Measurements from ENCODE around the gene COBL. TPM values are rescaled to one million over a fixed set of nuclear protein-coding genes. Genes with fewer than 3 reads are reported as not detected.

COBL gene
- total and polyA plus RNA-seq, 2 of the 8 experiments (the other 6 are each of a cell fraction or from before 2014, with no cell fraction given), result 13.8 to 40.4 TPM

DNA sequence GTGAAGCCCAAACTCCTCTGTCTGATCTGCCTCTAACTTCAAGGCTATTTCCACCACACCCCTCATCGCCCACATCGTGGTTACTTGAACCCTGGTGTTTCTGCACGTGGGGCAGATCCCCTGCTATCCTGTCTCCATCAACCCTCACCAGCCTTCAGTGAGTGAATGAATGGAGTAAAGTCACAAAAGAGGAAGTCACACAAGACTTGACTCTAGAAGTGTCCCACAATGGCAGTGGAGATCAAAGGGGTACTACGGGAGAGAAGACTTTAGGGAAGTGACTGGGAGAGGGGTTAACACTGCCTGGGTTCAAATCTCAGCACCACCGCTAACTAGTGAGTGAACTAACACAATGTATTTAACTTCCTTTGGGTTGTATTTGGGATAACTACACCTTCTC is 85.9 kb downstream of the COBL start:
- H4K91ac ChIP-seq (replicated peaks; ENCODE audit: insufficient read length, low read length), result no peak overlapping the region
- no peak overlapping the region for H2BK15ac ChIP-seq (ENCODE audit: low read length)
- H3K4ac ChIP-seq (replicated peaks; ENCODE audit: insufficient read length, low read depth, low read length), result no peak overlapping the region
- H4K20me1 ChIP-seq (replicated peaks in 1 of 2; ENCODE audit: control insufficient read depth in 1 of 2, insufficient read depth in 2 of 2, low read length in 2 of 2), result peaks cover 0 to 18% of the 10 kb centered on the region in 2 experiments
- H2BK20ac ChIP-seq (ENCODE audit: low read length), result no peak overlapping the region
- FAIRE-seq (no peak), DNase-seq (ENCODE audit: low read depth in 1 of 2, low spot score in 2 of 2) (no peak)
- no peak overlapping the region for H4K8ac ChIP-seq (ENCODE audit: extremely low read depth, insufficient read depth, low read length)
- ChIA-PET POLR2A (ENCODE audit: partially characterized antibody) (no interaction called here), CTCF (ENCODE audit: partially characterized antibody) (interaction anchor here (0.9 to 1.6 kb wide), 6 partner anchors 14 to 139 kb away, joined by 3 to 7 read pairs (median 3); no protein-coding TSS in a partner anchor)
- no peak overlapping the region for H2BK12ac ChIP-seq (ENCODE audit: low read depth, low read length)
- H2AFZ ChIP-seq (ENCODE audit: low read length), result no peak overlapping the region
- no peak overlapping the region for H3K18ac ChIP-seq (ENCODE audit: extremely low read depth, low read length)
- H3K4me1 ChIP-seq (replicated peaks in 1 of 4; ENCODE audit: control insufficient read depth in 3 of 4, insufficient read depth in 4 of 4, low read length in 3 of 4), result peaks cover 5 to 9% (median 7%) of the 10 kb centered on the region in 4 experiments; a peak in 6 of 7 replicates
- no peak overlapping the region for H4K5ac ChIP-seq (ENCODE audit: insufficient read length, low read depth, low read length)
- no peak overlapping the region for H3K56ac ChIP-seq (replicated peaks; ENCODE audit: insufficient read length, low read depth, low read length)
- H3K14ac ChIP-seq (ENCODE audit: insufficient read length), result no peak overlapping the region
- no peak for TF ChIP-seq BCL11A (IDR thresholded peaks at IDR 0.05; ENCODE audit: low read depth in 2 of 2, low read length in 2 of 2)
- no peak for TF ChIP-seq SP4 (IDR thresholded peaks at IDR 0.05; ENCODE audit: low read length)
- no peak for TF ChIP-seq CHD1 (IDR thresholded peaks at IDR 0.05; ENCODE audit: low read depth, low read length)
- no peak for TF ChIP-seq RAD21 (IDR thresholded peaks at IDR 0.05 in 1 of 2, conservative IDR thresholded peaks at IDR 0.05 in 1 of 2; ENCODE audit: low read depth in 2 of 2, low read length in 2 of 2)
- TF ChIP-seq RBBP5 (IDR thresholded peaks at IDR 0.05; ENCODE audit: borderline replicate concordance, low read depth, low read length), result no peak
- no peak for TF ChIP-seq GTF2F1 (IDR thresholded peaks at IDR 0.05; ENCODE audit: borderline replicate concordance, low read depth, low read length)
- TF ChIP-seq ZNF274 (IDR thresholded peaks at IDR 0.05; ENCODE audit: borderline replicate concordance, extremely low read depth, low read length), result no peak
- TF ChIP-seq BRCA1 (IDR thresholded peaks at IDR 0.05; ENCODE audit: low read depth, low read length), result no peak
- no peak overlapping the region for H3K9ac ChIP-seq (replicated peaks in 1 of 4; ENCODE audit: extremely low read depth in 1 of 4, low read depth in 3 of 4, low read length in 3 of 4)
- no peaks in the 10 kb centered on the region for H3K23me2 ChIP-seq (ENCODE audit: low read depth, low read length)
- H3K4me3 ChIP-seq (ENCODE audit: extremely low read depth in 1 of 4, insufficient read depth in 2 of 4, low read depth in 3 of 4, low read length in 4 of 4), result no peak overlapping the region
- H2AK5ac ChIP-seq (ENCODE audit: low read depth, low read length), result no peak overlapping the region
- peaks cover 20% of the 10 kb centered on the region for H3K79me1 ChIP-seq (ENCODE audit: low read depth, low read length)
- H3K79me2 ChIP-seq (ENCODE audit: control insufficient read depth in 1 of 2, insufficient read depth in 2 of 2, low read length in 2 of 2), result peaks cover 0 to 33% of the 10 kb centered on the region in 2 experiments; a peak in 1 of 4 replicates
- no peaks in the 10 kb centered on the region for H3K9me3 ChIP-seq (ENCODE audit: insufficient read depth in 2 of 2, low read depth in 1 of 2, low read length in 1 of 2)
- no peak overlapping the region for H3K23ac ChIP-seq (ENCODE audit: insufficient read length)
- H2BK5ac ChIP-seq (ENCODE audit: low read depth, low read length), result no peak overlapping the region
- WGBS, 2 experiments (ENCODE audit: extremely low coverage in 1 of 2, insufficient coverage in 1 of 2, insufficient read length in 1 of 2, insufficient replicate concordance in 2 of 2, low coverage in 1 of 2, low lambda C conversion rate in 2 of 2, missing lambda C conversion rate in 1 of 2), result 89% methylated on average over 5 of the region's 5 CpGs; no CpG with 5 or more reads in 1 of the 2 experiments
- no peak overlapping the region for H2BK120ac ChIP-seq (replicated peaks; ENCODE audit: low read depth, low read length)
- H3K36me3 ChIP-seq (ENCODE audit: control insufficient read depth in 2 of 4, insufficient read depth in 4 of 4, low read length in 3 of 4), result no peaks in the 10 kb centered on the region
- H3K4me2 ChIP-seq (ENCODE audit: insufficient read depth in 1 of 2, low read depth in 2 of 2, low read length in 2 of 2), result no peak overlapping the region
- no peak overlapping the region for H3K27ac ChIP-seq (ENCODE audit: low read depth, low read length)
- H3K27me3 ChIP-seq (replicated peaks in 1 of 4; ENCODE audit: control insufficient read depth in 3 of 4, extremely low read depth in 1 of 4, insufficient read depth in 3 of 4, low read length in 3 of 4), result no peaks in the 10 kb centered on the region; a peak in 1 of 7 replicates
